IPS-18c (cell line): ENCODE measurements around the gene WDSUB1.

Source experiments
- H3K4me3 ChIP-seq: 2 replicates; pipeline ENCODE4 v1.7.0; 2013; ENCODE audit warnings: low read depth, mild to moderate bottlenecking, low read length, moderate library complexity; ENCODE audit not compliant: insufficient read depth
- H3K9me3 ChIP-seq: one replicate; pipeline ENCODE4 v1.6.1; 2013; ENCODE audit warnings: mild to moderate bottlenecking, low read length, moderate library complexity; ENCODE audit not compliant: control insufficient read depth, insufficient read depth

WDSUB1 gene

GRCh38 chr2:159209341-159210306, 76.9 kb downstream of the WDSUB1 start:
- Histone ChIP-seq H3K4me3 (no peak overlapping the region), H3K9me3 (peaks cover 3% of the 10 kb centered on the region)

DNA sequence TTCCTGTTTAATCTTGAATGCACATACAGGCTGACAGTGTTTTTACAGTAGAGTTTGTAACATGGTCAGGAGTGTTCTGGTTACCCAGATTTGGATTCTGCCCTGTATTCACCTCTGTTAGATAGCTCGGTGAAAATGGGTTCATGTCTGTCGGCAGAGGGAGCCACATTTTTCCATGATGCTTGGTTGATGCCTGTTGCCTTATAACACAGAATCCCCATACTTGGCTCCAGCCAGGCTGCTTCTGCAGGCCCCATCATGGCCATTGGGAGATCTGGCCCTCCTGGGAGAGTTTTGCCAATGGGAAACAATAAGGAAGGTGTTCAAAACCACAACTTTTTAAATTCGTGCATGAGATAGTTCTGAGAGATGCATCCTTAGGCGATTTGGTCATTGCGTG, 78.1 kb downstream of the WDSUB1 start:
- Histone ChIP-seq H3K4me3 (no peak overlapping the region), H3K9me3 (peaks cover 3% of the 10 kb centered on the region)

GRCh38 chr2:159206736-159207380, 79.6 kb downstream of the WDSUB1 start:
- Histone ChIP-seq H3K9me3 (peaks cover under 1% of the 10 kb centered on the region), H3K4me3 (no peak overlapping the region)

GRCh38 chr2:159204381-159205144, 81.9 kb downstream of the WDSUB1 start:
- Histone ChIP-seq H3K9me3 (no peaks in the 10 kb centered on the region), H3K4me3 (no peak overlapping the region)

GRCh38 chr2:159202568-159203071, 83.9 kb downstream of the WDSUB1 start:
- Histone ChIP-seq H3K4me3 (no peak overlapping the region), H3K9me3 (no peaks in the 10 kb centered on the region)

DNA sequence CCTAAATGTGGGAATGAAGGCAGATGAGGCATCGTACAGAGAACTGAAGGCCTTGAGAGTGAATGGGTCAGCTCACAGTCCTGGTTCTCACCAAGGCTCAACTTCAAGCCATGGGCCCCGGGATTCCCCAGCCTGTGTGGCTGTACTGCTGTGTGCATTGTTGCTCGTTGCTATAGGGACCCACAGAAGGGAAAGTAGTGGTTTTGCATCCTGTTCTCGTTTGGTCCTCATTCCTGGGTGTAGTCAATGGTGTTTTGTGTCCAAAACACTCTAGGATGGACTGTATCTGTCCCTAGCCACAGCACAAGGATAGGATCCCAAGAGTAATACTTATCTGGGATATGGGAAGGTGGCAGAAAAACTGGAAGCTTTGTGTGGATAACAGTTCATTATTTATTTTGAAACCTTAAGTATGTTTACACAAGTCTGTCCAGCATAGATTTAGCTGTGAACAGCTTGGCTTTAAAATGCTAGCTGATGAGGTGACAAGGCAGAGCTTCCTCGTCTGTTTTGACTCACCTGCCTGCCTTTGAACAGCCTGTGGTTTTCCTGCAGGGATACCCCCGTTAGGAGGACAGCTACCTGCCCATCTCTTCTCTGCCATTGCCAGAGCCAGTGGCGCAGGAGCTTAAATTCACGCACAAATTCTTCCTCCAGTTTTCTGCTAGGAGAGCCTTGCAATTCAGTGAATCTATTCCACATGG, 85.0 kb downstream of the WDSUB1 start:
- H3K9me3 ChIP-seq: no peaks in the 10 kb centered on the region

GRCh38 chr2:159200498-159200897, 86.0 kb downstream of the WDSUB1 start:
- H3K4me3 ChIP-seq: no peak overlapping the region
- H3K9me3 ChIP-seq: no peaks in the 10 kb centered on the region

More for the DNA sequence above, 85.0 kb downstream of the WDSUB1 start:
- H3K4me3 ChIP-seq: no peak overlapping the region

DNA sequence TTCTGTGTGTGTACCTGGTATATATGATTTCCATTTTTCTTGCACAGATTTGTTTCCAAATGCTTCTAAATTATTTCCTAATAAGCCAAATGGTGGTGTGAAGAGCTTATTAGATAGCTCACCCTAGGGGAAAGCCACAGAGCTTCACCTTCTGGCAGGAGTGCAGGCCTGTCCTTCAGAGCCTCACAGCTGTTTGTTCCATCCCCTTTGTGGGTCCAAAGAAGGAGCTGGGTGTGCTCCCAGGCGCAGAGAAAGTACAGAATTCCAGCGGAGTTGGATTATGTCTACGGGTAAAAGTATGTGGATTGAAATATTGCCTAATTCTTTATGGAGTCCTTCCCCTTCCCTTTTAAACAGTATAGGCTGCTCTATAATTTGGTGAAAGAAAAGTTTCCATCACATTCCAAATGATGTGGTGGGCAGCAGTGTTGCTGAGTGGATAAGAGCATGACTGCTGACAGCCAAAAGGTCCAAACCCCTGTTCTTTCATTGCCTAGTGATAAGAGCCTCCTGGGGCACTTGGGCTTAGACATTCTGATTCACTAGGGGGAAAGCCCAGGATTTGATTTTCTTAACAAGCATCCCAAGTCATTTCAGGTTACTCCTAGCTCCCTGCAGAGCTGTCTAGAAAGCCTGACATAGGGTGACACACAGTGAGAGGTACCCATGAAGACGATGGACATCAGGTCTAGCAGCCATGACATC, 86.6 kb downstream of the WDSUB1 start:
- Histone ChIP-seq H3K9me3 (no peaks in the 10 kb centered on the region), H3K4me3 (no peak overlapping the region)

DNA sequence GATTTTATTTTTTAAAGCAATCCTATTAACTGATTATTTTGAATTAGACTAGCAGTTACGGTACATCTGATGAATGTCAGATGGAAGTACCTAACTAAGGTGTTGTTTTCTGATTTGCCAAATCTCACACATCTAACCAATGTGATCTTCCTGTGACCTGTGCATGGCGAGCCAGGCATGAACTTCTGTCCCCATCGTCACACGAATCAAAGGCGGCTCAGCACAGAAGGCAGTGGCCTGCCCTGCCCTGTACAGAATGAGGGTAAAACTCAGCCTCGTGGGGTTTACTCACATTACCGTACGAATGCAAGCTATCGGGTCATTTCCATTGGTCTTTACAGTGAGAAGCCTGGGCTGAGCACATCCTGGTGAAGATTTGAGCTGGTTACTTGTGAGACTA, 87.3 kb downstream of the WDSUB1 start:
- H3K9me3 ChIP-seq: no peaks in the 10 kb centered on the region
- H3K4me3 ChIP-seq: no peak overlapping the region

DNA sequence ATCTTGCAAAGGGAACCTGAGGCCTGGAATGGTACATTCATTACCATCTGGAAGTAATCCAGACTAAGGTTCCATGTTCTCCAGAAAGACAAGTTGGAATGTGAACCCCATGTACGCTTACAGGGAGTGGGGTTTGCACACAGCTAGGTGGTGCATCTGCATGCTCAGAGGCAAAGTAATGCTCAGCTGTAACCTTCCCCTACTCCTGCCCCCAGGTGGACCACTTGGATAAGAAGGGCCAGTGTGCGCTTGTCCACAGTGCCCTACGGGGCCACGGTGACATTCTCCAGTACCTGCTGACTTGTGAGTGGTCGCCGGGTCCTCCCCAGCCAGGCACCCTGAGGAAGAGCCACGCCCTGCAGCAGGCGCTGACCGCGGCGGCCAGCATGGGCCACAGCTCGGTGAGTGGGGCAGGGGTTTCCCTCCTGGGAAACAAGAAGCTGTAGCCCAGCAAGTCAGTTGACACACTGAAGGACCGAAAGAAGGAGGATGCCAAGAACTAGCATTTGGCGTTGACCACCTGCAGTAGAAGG, 90.0 kb downstream of the WDSUB1 start:
- no peak overlapping the region for H3K4me3 ChIP-seq
- H3K9me3 ChIP-seq: no peaks in the 10 kb centered on the region

DNA sequence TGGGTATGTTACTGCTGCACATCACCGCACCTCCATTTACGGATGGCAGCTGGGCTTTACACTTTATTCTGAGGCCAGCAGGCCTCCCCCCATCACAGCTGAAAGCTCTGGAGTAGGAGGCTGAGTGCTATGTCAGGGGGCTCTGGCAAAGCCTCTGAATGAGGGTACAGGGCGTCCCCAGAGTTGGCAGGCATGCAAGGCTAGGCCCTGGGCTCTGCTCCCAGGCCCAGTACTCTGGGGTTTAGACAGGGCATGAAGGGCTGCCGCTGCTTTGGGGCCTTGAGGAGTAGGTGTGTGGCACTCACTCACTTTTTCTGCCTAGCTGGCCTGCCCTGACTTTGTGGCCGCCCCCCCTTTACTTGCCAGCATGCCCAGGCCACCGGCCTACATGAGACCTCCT, 90.8 kb downstream of the WDSUB1 start:
- no peak overlapping the region for H3K4me3 ChIP-seq

DNA sequence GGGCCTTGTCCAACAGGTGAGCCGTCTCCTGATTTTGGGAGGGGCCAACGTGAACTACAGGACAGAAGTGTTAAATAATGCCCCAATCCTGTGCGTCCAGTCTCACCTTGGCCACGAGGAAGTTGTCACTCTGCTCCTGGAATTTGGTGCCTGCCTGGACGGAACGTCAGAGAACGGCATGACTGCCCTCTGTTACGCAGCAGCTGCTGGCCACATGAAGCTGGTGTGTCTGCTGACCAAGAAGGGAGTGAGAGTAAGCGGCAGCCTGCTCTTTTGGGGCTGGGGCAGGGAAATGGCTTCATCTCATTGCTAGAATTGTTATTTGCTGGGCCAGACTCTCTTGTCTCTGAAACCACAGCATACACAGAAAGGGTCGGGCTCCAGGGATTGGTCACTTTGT, 92.3 kb downstream of the WDSUB1 start:
- no peak overlapping the region for H3K4me3 ChIP-seq
- no peaks in the 10 kb centered on the region for H3K9me3 ChIP-seq

More for the DNA sequence above, 90.8 kb downstream of the WDSUB1 start:
- H3K9me3 ChIP-seq: no peaks in the 10 kb centered on the region

DNA sequence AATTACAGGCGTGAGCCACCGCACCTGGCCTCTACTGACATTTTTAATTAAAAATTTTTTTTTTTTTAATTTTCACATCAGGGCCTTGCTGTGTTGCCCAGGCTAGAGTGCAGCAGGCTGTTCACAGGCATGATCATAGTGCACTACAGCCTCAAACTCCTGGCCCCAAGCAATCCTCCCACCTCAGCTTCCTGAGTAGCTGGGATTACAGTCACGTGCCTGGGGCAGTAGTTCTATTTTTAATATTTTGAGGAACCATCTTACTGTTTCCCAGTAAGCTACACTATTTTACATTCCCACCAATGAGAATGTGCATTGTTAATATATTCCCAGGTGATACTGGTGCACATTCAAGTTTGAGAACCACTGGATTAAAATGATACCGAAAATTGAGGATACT, 92.7 kb downstream of the WDSUB1 start:
- no peak overlapping the region for H3K4me3 ChIP-seq

GRCh38 chr2:159192371-159192918, 94.1 kb downstream of the WDSUB1 start:
- no peak overlapping the region for H3K4me3 ChIP-seq
- no peaks in the 10 kb centered on the region for H3K9me3 ChIP-seq

More for the DNA sequence above, 92.7 kb downstream of the WDSUB1 start:
- H3K9me3 ChIP-seq: no peaks in the 10 kb centered on the region

GRCh38 chr2:159188449-159188848, 98.1 kb downstream of the WDSUB1 start:
- Histone ChIP-seq H3K4me3 (no peak overlapping the region), H3K9me3 (no peaks in the 10 kb centered on the region)

GRCh38 chr2:159187106-159187505, 99.4 kb downstream of the WDSUB1 start:
- Histone ChIP-seq H3K4me3 (no peak overlapping the region), H3K9me3 (no peaks in the 10 kb centered on the region)
